OCI-LY3 (cell line): ENCODE data around the gene EFCAB5.

Experiments
- H2AFZ ChIP-seq: fragments of 200-600, 300-600 bp; shearing (Covaris generic); 2 replicates; pipeline ENCODE4 v1.6.0; 2014; ENCODE audit warnings: antibody characterized with exemption, low read depth, low read length
- H3K27ac ChIP-seq: fragments of 200-600, 300-600 bp; sonication (generic); 2 replicates; pipeline ENCODE4 v1.5.1; 2014; ENCODE audit warnings: mild to moderate bottlenecking, low read length, moderate library complexity, mixed read lengths
- H3K27me3 ChIP-seq: fragments of 200-600, 300-600 bp; sonication (generic); 2 replicates; pipeline ENCODE4 v1.6.1; 2014; ENCODE audit warnings: low read depth, low read length, mixed read lengths
- H3K36me3 ChIP-seq: fragments of 200-600, 300-600 bp; sonication (generic); replicated peaks from 2 replicates; pipeline ENCODE3; 2014; ENCODE audit warnings: low read depth, low read length, mixed read lengths
- H3K4me1 ChIP-seq: fragments of 300-600, 200-600 bp; sonication (generic); 2 replicates; pipeline ENCODE4 v1.6.1; 2014; ENCODE audit warnings: low read length, mixed read lengths
- H3K4me2 ChIP-seq: fragments of 200-600, 300-600 bp; sonication (generic); 2 replicates; pipeline ENCODE4 v1.6.1; 2014; ENCODE audit warnings: low read length, mixed read lengths
- H3K4me3 ChIP-seq: fragments of 300-600, 200-600 bp; sonication (generic); 2 replicates; pipeline ENCODE4 v1.5.1; 2014; ENCODE audit warnings: antibody characterized with exemption, mild to moderate bottlenecking, low read length, moderate library complexity
- H3K79me2 ChIP-seq: fragments of 300-600, 200-600 bp; shearing (Covaris generic); 2 replicates; pipeline ENCODE4 v1.6.1; 2014; ENCODE audit warnings: mild to moderate bottlenecking, low read length, mixed read lengths
- H3K9ac ChIP-seq: fragments of 300-600, 200-600 bp; shearing (Covaris generic); 2 replicates; pipeline ENCODE4 v1.6.0; 2014; ENCODE audit warnings: mild to moderate bottlenecking, low read length, moderate library complexity
- H3K9me3 ChIP-seq: fragments of 200-600, 300-600 bp; shearing (Covaris generic); 2 replicates; pipeline ENCODE4 v1.6.1; 2014; ENCODE audit warnings: low read length, mixed read lengths; ENCODE audit not compliant: insufficient read depth
- H4K20me1 ChIP-seq: fragments of 200-600, 300-600 bp; sonication (generic); 2 replicates; pipeline ENCODE4 v1.6.1; 2016; ENCODE audit warnings: low read length, mixed read lengths; ENCODE audit not compliant: insufficient read depth
- EZH2phosphoT487 ChIP-seq: fragments of 200-600 bp; shearing (Covaris generic); IDR thresholded peaks from 2 replicates; pipeline ENCODE4 v1.6.1; 2018; ENCODE audit warnings: antibody characterized with exemption, mixed run types, low read depth
- TF ChIP-seq, protein P1 (sequence below): fragments of 200-600, 300-600 bp; sonication (generic); IDR thresholded peaks from 2 replicates; pipeline ENCODE4 v1.5.1; 2014; ENCODE audit warnings: antibody characterized with exemption, low read length, low read depth

Gene EFCAB5

DNA sequence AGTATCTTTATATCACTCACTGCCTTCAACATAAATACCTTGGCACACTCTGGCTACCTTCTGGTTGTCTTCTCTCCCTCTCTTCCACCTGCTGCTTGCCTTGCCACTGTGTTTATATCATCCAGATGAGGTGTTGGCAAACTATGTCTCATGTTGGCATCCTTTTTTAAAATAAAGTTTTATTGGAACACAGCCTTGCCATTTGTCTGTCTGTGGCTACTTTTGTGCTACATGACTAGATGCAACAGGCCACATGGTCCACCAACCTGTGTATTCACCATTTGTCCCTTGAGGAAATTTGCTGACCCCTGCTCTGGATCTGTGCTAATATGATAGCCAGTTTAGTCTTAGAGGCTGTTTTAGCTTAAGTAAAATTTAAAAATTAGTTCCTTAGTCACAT is 212.0 kb downstream of the EFCAB5 start:
- Histone ChIP-seq H4K20me1 (peaks cover 32% of the 10 kb centered on the region), H3K9me3 (no peaks in the 10 kb centered on the region), H3K4me3 (no peak overlapping the region), H3K79me2 (peaks cover 13% of the 10 kb centered on the region; the same call in 1 of the 2 replicates), H3K36me3 (peaks cover 9% of the 10 kb centered on the region), H3K27ac (no peak overlapping the region), H3K27me3 (no peaks in the 10 kb centered on the region), H3K4me2 (no peak overlapping the region), H2AFZ (no peak overlapping the region), H3K4me1 (peaks cover 10% of the 10 kb centered on the region), H3K9ac (no peak overlapping the region)
- no peak for TF ChIP-seq EZH2phosphoT487
- TF ChIP-seq, protein P1, sequence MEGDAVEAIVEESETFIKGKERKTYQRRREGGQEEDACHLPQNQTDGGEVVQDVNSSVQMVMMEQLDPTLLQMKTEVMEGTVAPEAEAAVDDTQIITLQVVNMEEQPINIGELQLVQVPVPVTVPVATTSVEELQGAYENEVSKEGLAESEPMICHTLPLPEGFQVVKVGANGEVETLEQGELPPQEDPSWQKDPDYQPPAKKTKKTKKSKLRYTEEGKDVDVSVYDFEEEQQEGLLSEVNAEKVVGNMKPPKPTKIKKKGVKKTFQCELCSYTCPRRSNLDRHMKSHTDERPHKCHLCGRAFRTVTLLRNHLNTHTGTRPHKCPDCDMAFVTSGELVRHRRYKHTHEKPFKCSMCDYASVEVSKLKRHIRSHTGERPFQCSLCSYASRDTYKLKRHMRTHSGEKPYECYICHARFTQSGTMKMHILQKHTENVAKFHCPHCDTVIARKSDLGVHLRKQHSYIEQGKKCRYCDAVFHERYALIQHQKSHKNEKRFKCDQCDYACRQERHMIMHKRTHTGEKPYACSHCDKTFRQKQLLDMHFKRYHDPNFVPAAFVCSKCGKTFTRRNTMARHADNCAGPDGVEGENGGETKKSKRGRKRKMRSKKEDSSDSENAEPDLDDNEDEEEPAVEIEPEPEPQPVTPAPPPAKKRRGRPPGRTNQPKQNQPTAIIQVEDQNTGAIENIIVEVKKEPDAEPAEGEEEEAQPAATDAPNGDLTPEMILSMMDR: no peak

DNA sequence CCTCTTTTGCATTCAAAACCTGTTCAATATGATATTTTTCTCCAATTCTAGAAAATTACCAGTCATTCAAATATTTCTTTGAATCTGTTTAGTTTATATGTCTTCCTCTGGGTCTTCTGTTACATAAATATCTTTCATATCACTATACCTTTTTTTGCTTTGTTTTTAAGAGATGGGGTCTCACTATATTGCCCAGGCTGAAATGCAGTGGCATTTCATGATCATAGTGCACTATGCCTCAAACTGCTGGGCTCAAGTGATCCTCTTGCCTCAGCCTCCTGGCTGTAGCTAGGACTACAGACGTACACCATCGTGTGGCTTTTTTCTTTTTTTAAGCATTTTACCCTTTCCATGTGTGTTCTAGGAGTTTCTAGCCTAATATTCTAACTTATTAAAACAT is 214.0 kb downstream of the EFCAB5 start:
- Histone ChIP-seq H3K9ac (no peak overlapping the region), H3K9me3 (no peaks in the 10 kb centered on the region), H4K20me1 (peaks cover 36% of the 10 kb centered on the region), H3K36me3 (peaks cover 25% of the 10 kb centered on the region), H3K79me2 (peaks cover 29% of the 10 kb centered on the region), H2AFZ (no peak overlapping the region), H3K27me3 (no peaks in the 10 kb centered on the region), H3K4me2 (no peak overlapping the region), H3K4me3 (no peak overlapping the region), H3K4me1 (peaks cover 13% of the 10 kb centered on the region), H3K27ac (no peak overlapping the region)
- TF ChIP-seq EZH2phosphoT487: no peak
- TF ChIP-seq, protein P1: no peak
